ENCODE data around the gene NAV3. TPM values are rescaled to one million over a fixed set of nuclear protein-coding genes. Genes with fewer than 3 reads are reported as not detected.

Gene NAV3
- total and polyA plus RNA-seq, 2 experiments from 2014 or later: 4.0 to 12.0 TPM

GRCh38 chr12:78244916-78245507 is 414.3 kb downstream of the NAV3 start (continued):
- TF ChIP-seq ZNF462 (CRISPR knock-in tag; IDR thresholded peaks at IDR 0.05): no peak
- TF ChIP-seq EZH2 (IDR thresholded peaks at IDR 0.05; ENCODE audit: low read depth, unreplicated experiment): no peak
- TF ChIP-seq CTCF (conservative IDR thresholded peaks at IDR 0.05; ENCODE audit: low read depth in 2 of 2): no peak

GRCh38 chr12:78248321-78248720 is 417.6 kb downstream of the NAV3 start:
- Histone ChIP-seq H2AFZ (no peak overlapping the region), H3K79me2 (replicated peaks; ENCODE audit: insufficient read depth) (no peaks in the 10 kb centered on the region), H3F3A (replicated peaks; ENCODE audit: low read depth) (no peaks in the 10 kb centered on the region), H3K27ac (ENCODE audit: low read depth) (no peak overlapping the region), H3K4me3 (no peak overlapping the region), H4K20me1 (replicated peaks; ENCODE audit: insufficient read depth) (no peaks in the 10 kb centered on the region), H3K36me3 (ENCODE audit: insufficient read depth) (no peaks in the 10 kb centered on the region), H3K9me2 (ENCODE audit: insufficient read depth) (peaks cover 7% of the 10 kb centered on the region; the same call in 1 of the 2 replicates), H3K27me3 (ENCODE audit: insufficient read depth) (no peaks in the 10 kb centered on the region), H3K4me2 (no peak overlapping the region), H3K4me1 (ENCODE audit: insufficient read depth) (peaks cover 16% of the 10 kb centered on the region)
- no peaks in the 10 kb centered on the region for H3K36me3 Mint-ChIP-seq (ENCODE audit: low read depth)
- ATAC-seq (no peak), DNase-seq (ENCODE audit: low spot score) (no peak)
- peaks cover 27% of the 10 kb centered on the region for H3K4me1 Mint-ChIP-seq
- H3K27me3 Mint-ChIP-seq (ENCODE audit: insufficient read depth, low read depth, poor library complexity): peaks cover 4% of the 10 kb centered on the region
- no peak overlapping the region for H3K4me3 Mint-ChIP-seq
- H3K27ac Mint-ChIP-seq: no peak overlapping the region
- H3K9me3 Mint-ChIP-seq: peaks cover 2% of the 10 kb centered on the region; the same call in 2 of the 3 replicates
- TF ChIP-seq ETS1 (IDR thresholded peaks at IDR 0.05) (no peak), CTCF (conservative IDR thresholded peaks at IDR 0.05; ENCODE audit: low read depth in 2 of 2) (no peak), REST (IDR thresholded peaks at IDR 0.05; ENCODE audit: unreplicated experiment) (no peak), NANOG (IDR thresholded peaks at IDR 0.05; ENCODE audit: borderline replicate concordance) (no peak), ZNF331 (CRISPR knock-in tag; IDR thresholded peaks at IDR 0.05; ENCODE audit: low read depth) (no peak), JUNB (IDR thresholded peaks at IDR 0.05; ENCODE audit: unreplicated experiment) (no peak), ZNF114 (CRISPR knock-in tag; IDR thresholded peaks at IDR 0.05) (no peak)
